Endothelial cell of umbilical vein (primary cell): ENCODE measurements around the gene IGF2BP2. TPM values are rescaled to one million over a fixed set of nuclear protein-coding genes. Genes with fewer than 3 reads are reported as not detected.

Experiments
- BruUV-seq: library from RNA; stranded (reverse); fragments of 400-500 nt; replicated peaks from 2 replicates; lab custom pipeline; 2021; lab: Mats Ljungman, UMichigan
- CTCF ChIA-PET: fragments of 300-600, 350-600 bp; sonication (Branson Sonifier 250); formaldehyde crosslinking; loops from one replicate; lab custom pipeline; 2021; ENCODE audit warnings: antibody characterized with exemption, inconsistent platforms; lab: Charles Lee
- POLR2A ChIA-PET: fragments of 300-600, 350-600 bp; sonication (Branson Sonifier 250); formaldehyde crosslinking; loops from one replicate; lab custom pipeline; 2021; ENCODE audit warnings: antibody characterized with exemption, inconsistent platforms; lab: Charles Lee
- DNase-seq: peaks from one replicate; pipeline ENCODE4 v3.0.0-alpha.2; 2011; ENCODE audit warnings: low read depth, low spot score
- FAIRE-seq: peaks from 2 replicates; lab custom pipeline; 2011; peaks lifted over from hg19 to GRCh38; lab: Jason Lieb, UNC
- H2AFZ ChIP-seq: 2 replicates; pipeline ENCODE4 v1.6.0; 2012; ENCODE audit warnings: low read depth, low read length, control low read depth, inconsistent platforms
- H3K27ac ChIP-seq: 2 replicates; pipeline ENCODE4 v1.5.1; 2011; ENCODE audit warnings: low read depth, mild to moderate bottlenecking, control low read depth, low read length, moderate library complexity; ENCODE audit not compliant: insufficient read depth
- H3K27me3 ChIP-seq, 2 experiments: 2 replicates each; pipeline versions ENCODE4 v1.6.0 to v1.6.1; 2011; ENCODE audit warnings: low read length in 2 of 2, mixed read lengths in 1 of 2; ENCODE audit not compliant: control insufficient read depth in 2 of 2, insufficient read depth in 2 of 2
- H3K36me3 ChIP-seq, 2 experiments: 2 replicates in 1 of 2; 3 replicates in 1 of 2; pipeline ENCODE4 v1.5.1; 2011; ENCODE audit warnings: low read length in 2 of 2, mild to moderate bottlenecking in 1 of 2, moderate library complexity in 1 of 2; ENCODE audit not compliant: control insufficient read depth in 2 of 2, insufficient read depth in 2 of 2; ENCODE audit errors: extremely low read depth in 1 of 2
- H3K4me1 ChIP-seq: 3 replicates; pipeline ENCODE4 v1.5.1; 2011; ENCODE audit warnings: mild to moderate bottlenecking, low read length; ENCODE audit not compliant: control insufficient read depth, insufficient read depth; ENCODE audit errors: extremely low read depth
- H3K4me2 ChIP-seq: 2 replicates; pipeline ENCODE4 v1.6.1; 2011; ENCODE audit warnings: low read length, control low read depth, mixed read lengths; ENCODE audit not compliant: insufficient read depth
- H3K4me3 ChIP-seq, 3 experiments: fragments of 200-600 bp in 1 of 3; sonication (generic), shearing (Covaris generic) in 1 of 3; replicated peaks in 1 of 3; 2 replicates each; pipeline ENCODE4 v1.5.1; 2011 to 2016; ENCODE audit warnings: control low read depth in 3 of 3, low read length in 3 of 3, mild to moderate bottlenecking in 2 of 3, inconsistent platforms in 1 of 3, low read depth in 1 of 3, moderate library complexity in 1 of 3; ENCODE audit not compliant: insufficient read depth in 1 of 3
- H3K79me2 ChIP-seq: 2 replicates; pipeline ENCODE4 v1.6.0; 2012; ENCODE audit warnings: low read length, inconsistent platforms; ENCODE audit not compliant: control insufficient read depth, insufficient read depth
- H3K9ac ChIP-seq: replicated peaks from 2 replicates; pipeline ENCODE3; 2011; ENCODE audit warnings: low read length, control low read depth; ENCODE audit not compliant: insufficient read depth; ENCODE audit errors: extremely low read depth
- H3K9me1 ChIP-seq: replicated peaks from 3 replicates; pipeline ENCODE4 v1.6.0; 2011; ENCODE audit warnings: mild to moderate bottlenecking, low read length; ENCODE audit not compliant: control insufficient read depth, insufficient read depth; ENCODE audit errors: extremely low read depth
- H3K9me3 ChIP-seq: replicated peaks from 2 replicates; pipeline ENCODE4 v1.5.1; 2012; ENCODE audit warnings: low read length, inconsistent platforms; ENCODE audit not compliant: control insufficient read depth, insufficient read depth
- H4K20me1 ChIP-seq: replicated peaks from 2 replicates; pipeline ENCODE3; 2011; ENCODE audit warnings: mild to moderate bottlenecking, low read length; ENCODE audit not compliant: control insufficient read depth, insufficient read depth; ENCODE audit errors: extremely low read depth
- EZH2 ChIP-seq: IDR thresholded peaks from 2 replicates; pipeline ENCODE4 v1.6.1; 2012; ENCODE audit warnings: borderline replicate concordance, low read depth, mild to moderate bottlenecking, moderate library complexity, low read length, inconsistent platforms; ENCODE audit not compliant: severe bottlenecking
- FOS ChIP-seq: IDR thresholded peaks from 2 replicates; pipeline ENCODE4 v1.6.1; 2011; ENCODE audit warnings: mild to moderate bottlenecking, low read length, moderate library complexity, borderline replicate concordance; ENCODE audit not compliant: insufficient read depth
- GATA2 ChIP-seq: IDR thresholded peaks from 2 replicates; pipeline ENCODE4 v1.7.0; 2011; ENCODE audit warnings: low read depth, mild to moderate bottlenecking, moderate library complexity, mixed read lengths, low read length; ENCODE audit not compliant: insufficient read length, insufficient read depth
- JUN ChIP-seq: IDR thresholded peaks from 2 replicates; pipeline ENCODE4 v1.6.1; 2011; ENCODE audit warnings: borderline replicate concordance, low read depth; ENCODE audit not compliant: insufficient read length, insufficient read depth
- MYC ChIP-seq: IDR thresholded peaks from one replicate; pipeline ENCODE4 v1.6.1; 2011; ENCODE audit warnings: mild to moderate bottlenecking, low read depth, low read length
- POLR2A ChIP-seq: IDR thresholded peaks from 2 replicates; pipeline ENCODE4 v1.6.1; 2012; ENCODE audit warnings: low read depth, mild to moderate bottlenecking, control low read depth, low read length
- POLR2AphosphoS5 ChIP-seq: IDR thresholded peaks from 2 replicates; pipeline ENCODE4 v1.6.1; 2012; ENCODE audit warnings: low read depth, mild to moderate bottlenecking, control low read depth, low read length, moderate library complexity; ENCODE audit not compliant: insufficient read depth
- dilution Hi-C: fragments of 300-500 bp; cut with MboI; formaldehyde crosslinking; loops from one replicate; pipeline ENCODE4 v1.15.0; 2019; ENCODE audit warnings: low sequenced_read_pairs; ENCODE audit not compliant: extremely low pct_ligation_motif_present
- intact Hi-C: fragments of 100-400 bp; cut with micrococcal nuclease; formaldehyde crosslinking; loops from one replicate; pipeline ENCODE4 v1.10.0; 2022
- polyA plus RNA-seq, 4 experiments: library from polyadenylated mRNA; depleted of rRNA in 3 of 4; stranded (reverse) in 3 of 4; unstranded in 1 of 4; fragments of >200 nt; gene quantifications; 2 replicates each; pipeline versions ENCODE4 v1.2.1 to v1.2.3, GENCODE V29; 2011 to 2012; ENCODE audit warnings: missing spikeins in 1 of 4
- total RNA-seq: library from RNA; stranded (reverse); gene quantifications from 2 replicates; pipeline ENCODE4 v1.2.3, GENCODE V29; 2021
- TF ChIP-seq, protein P1 (sequence below), 2 donors: IDR thresholded peaks; 1 replicate in 1 of 2; 2 replicates in 1 of 2; pipeline ENCODE4 v1.5.1; 2011; ENCODE audit warnings: low read length in 2 of 2, mild to moderate bottlenecking in 2 of 2, moderate library complexity in 2 of 2, control low read depth in 1 of 2, inconsistent platforms in 1 of 2, low read depth in 1 of 2; ENCODE audit not compliant: insufficient read depth in 1 of 2; ENCODE audit errors: extremely low read depth in 1 of 2

Gene IGF2BP2
- total and polyA plus RNA-seq, 2 donors (not counting 3 experiments of a cell fraction or from before 2014, with no cell fraction given) = 10.7 to 130 TPM

GRCh38 chr3:185859294-185859972 lies 34.6 kb upstream of the IGF2BP2 start:
- no peaks in the 10 kb centered on the region for H3K36me3 ChIP-seq
- intact Hi-C loops = no loop called here
- no peak for DNase-seq
- no TSS peak for BruUV-seq
- POLR2A ChIA-PET = no interaction called here
- H3K9me1 ChIP-seq = no peaks in the 10 kb centered on the region
- dilution Hi-C loops = no loop called here
- no peak for FAIRE-seq
- no peak overlapping the region for H3K27ac ChIP-seq
- no peaks in the 10 kb centered on the region for H3K79me2 ChIP-seq
- H3K9ac ChIP-seq = no peak overlapping the region
- no peak overlapping the region for H3K4me3 ChIP-seq
- no peak overlapping the region for H3K4me2 ChIP-seq
- H3K9me3 ChIP-seq = no peaks in the 10 kb centered on the region
- no peak overlapping the region for H2AFZ ChIP-seq
- no peak for TF ChIP-seq JUN
- no peak for TF ChIP-seq MYC
- no peak for TF ChIP-seq FOS
- TF ChIP-seq EZH2 = no peak
- TF ChIP-seq POLR2AphosphoS5 = no peak
- CTCF ChIA-PET = interaction anchor here (1.0 to 1.5 kb wide), 3 partner anchors 9 to 182 kb away, joined by 4 read pairs; no protein-coding TSS in a partner anchor
- no peaks in the 10 kb centered on the region for H4K20me1 ChIP-seq
- no peaks in the 10 kb centered on the region for H3K27me3 ChIP-seq
- no peaks in the 10 kb centered on the region for H3K4me1 ChIP-seq

DNA sequence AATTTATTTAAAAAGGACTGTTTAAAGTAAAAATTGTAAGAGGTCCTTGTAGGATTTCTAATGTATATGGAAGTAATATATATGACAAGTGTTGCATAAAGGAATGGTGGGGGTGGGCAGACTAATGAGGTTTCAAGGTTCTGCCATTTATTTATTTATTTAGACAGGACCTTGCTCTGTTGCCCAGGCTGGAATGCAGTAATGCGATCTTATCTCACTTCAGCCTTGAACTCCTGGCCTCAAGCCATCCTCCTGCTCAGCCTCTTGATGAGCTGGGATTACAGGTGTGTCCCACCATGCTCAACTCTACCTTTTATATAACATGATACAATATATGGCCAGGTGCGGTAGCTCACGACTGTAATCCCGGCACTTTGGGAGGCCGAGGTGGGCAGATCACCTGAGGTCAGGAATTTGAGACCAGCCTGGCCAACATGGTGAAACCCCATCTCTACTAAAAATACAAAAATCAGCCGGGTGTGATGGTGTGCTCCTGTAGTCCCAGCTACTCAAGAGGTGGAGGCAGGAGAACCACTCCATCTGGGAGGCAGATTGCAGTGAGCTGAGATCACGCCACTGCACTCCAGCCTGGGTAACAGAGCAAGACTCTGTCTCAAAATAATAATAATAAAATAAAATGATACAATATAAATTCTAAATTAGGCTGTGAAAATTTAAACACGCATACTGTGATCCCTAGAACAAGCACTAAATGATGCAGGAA lies 33.8 kb upstream of the IGF2BP2 start:
- H2AFZ ChIP-seq = no peak overlapping the region
- H3K27me3 ChIP-seq = no peaks in the 10 kb centered on the region
- no peaks in the 10 kb centered on the region for H3K4me1 ChIP-seq
- no peak overlapping the region for H3K4me3 ChIP-seq
- TF ChIP-seq POLR2A = no peak
- no peak for TF ChIP-seq MYC
- TF ChIP-seq JUN = no peak
- TF ChIP-seq GATA2 = no peak
- TF ChIP-seq, protein P1, sequence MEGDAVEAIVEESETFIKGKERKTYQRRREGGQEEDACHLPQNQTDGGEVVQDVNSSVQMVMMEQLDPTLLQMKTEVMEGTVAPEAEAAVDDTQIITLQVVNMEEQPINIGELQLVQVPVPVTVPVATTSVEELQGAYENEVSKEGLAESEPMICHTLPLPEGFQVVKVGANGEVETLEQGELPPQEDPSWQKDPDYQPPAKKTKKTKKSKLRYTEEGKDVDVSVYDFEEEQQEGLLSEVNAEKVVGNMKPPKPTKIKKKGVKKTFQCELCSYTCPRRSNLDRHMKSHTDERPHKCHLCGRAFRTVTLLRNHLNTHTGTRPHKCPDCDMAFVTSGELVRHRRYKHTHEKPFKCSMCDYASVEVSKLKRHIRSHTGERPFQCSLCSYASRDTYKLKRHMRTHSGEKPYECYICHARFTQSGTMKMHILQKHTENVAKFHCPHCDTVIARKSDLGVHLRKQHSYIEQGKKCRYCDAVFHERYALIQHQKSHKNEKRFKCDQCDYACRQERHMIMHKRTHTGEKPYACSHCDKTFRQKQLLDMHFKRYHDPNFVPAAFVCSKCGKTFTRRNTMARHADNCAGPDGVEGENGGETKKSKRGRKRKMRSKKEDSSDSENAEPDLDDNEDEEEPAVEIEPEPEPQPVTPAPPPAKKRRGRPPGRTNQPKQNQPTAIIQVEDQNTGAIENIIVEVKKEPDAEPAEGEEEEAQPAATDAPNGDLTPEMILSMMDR (IDR thresholded peaks at IDR 0.05; ENCODE audit: extremely low read depth in 1 of 2, insufficient read depth in 1 of 2, low read depth in 1 of 2, low read length in 2 of 2) = no peak
- no peak for TF ChIP-seq FOS
- POLR2A ChIA-PET = no interaction called here
- no peaks in the 10 kb centered on the region for H4K20me1 ChIP-seq
- intact Hi-C loops = no loop called here
- CTCF ChIA-PET = interaction anchor here (1.1 to 1.5 kb wide), 3 partner anchors 10 to 181 kb away, joined by 3 to 4 read pairs (median 4); no protein-coding TSS in a partner anchor
- no peak overlapping the region for H3K4me2 ChIP-seq
- no peaks in the 10 kb centered on the region for H3K9me1 ChIP-seq
- DNase-seq = no peak
- BruUV-seq = no TSS peak
- H3K9me3 ChIP-seq = no peaks in the 10 kb centered on the region
- H3K79me2 ChIP-seq = no peaks in the 10 kb centered on the region
- H3K36me3 ChIP-seq = no peaks in the 10 kb centered on the region
- no peak overlapping the region for H3K27ac ChIP-seq
- dilution Hi-C loops = no loop called here
- no peak for FAIRE-seq
- H3K9ac ChIP-seq = no peak overlapping the region
